Skin of body (tissue), 2 donors: ENCODE measurements around the gene DECR2. TPM values are rescaled to one million over a fixed set of nuclear protein-coding genes. Genes with fewer than 3 reads are reported as not detected.
A peak's percentile ranks its signal among the peaks of the same experiment; 100 is the strongest.
"Not testable (repeated sequence)": the region's sequence is repeated elsewhere in the genome, so short reads cannot be mapped to it uniquely, and the experiment has no call there.

Experiments
- DNase-seq: peaks from one replicate; lab custom pipeline; 2025; lab: John Stamatoyannopoulos, UW
- total RNA-seq: library from RNA; depleted of rRNA; stranded (reverse); fragments of >200 nt; gene quantifications from one replicate; pipeline ENCODE4 v1.2.3, GENCODE V29; 2014

DECR2 gene
- total RNA-seq, 1 donor from 2014 or later, result 7.2 TPM

DNA sequence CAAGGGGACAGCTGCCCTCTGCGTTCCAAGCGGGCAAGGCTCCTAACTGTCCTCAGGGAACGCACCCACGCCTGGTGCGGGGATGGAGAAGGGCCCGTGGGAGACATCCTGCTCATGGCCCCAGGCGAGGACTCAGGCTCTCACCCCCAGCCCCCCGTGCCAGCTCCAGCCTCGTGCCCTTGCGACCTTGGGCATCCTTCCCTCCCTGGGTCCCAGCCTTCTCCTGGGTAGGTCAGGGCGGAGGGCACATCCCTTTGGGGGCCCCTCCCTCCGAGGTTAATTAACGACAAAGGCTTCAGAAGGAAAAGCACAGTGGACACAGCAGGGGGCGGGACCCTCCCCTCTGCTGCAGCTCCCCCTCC is 22.9 kb upstream of the DECR2 start:
- DNase-seq, result no peak

DNA sequence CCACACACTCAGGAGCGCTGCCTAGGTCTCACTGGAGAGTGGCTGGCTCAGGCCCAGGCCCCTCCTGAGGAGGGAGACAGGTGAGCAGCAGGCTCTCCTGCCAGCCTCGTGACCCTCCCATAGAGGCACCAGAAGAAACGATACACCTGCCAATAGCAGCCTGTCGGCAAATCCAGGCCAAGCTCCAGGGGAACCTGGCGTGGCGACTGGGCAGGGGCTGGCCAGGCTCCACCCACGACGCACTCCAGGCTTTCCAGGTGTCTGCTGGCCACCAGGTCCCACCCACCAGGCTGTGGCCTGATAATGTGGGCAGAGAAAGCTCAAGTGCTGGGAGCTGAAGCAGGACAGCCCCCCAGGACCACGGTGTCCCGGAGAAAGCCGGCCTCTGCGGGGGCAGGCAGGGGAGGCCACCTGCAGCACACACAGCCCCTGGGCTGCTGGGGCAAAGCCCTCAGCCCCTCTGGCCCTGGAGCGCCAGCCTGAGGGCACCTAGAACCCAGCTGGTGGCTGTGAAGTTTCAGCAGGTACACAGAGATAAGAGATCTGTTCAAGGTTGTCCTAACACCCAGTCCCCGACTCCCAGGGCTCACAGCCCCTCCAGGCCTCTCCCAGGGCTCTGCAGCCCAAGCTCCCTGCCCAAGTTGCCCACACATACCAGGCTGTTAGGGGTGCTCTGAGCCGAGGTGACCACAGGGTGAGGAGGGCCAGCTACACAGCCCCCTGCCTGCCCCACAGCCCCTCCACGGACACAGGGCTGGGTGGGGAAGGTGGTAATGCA is 22.3 kb upstream of the DECR2 start:
- DNase-seq, result no peak

DNA sequence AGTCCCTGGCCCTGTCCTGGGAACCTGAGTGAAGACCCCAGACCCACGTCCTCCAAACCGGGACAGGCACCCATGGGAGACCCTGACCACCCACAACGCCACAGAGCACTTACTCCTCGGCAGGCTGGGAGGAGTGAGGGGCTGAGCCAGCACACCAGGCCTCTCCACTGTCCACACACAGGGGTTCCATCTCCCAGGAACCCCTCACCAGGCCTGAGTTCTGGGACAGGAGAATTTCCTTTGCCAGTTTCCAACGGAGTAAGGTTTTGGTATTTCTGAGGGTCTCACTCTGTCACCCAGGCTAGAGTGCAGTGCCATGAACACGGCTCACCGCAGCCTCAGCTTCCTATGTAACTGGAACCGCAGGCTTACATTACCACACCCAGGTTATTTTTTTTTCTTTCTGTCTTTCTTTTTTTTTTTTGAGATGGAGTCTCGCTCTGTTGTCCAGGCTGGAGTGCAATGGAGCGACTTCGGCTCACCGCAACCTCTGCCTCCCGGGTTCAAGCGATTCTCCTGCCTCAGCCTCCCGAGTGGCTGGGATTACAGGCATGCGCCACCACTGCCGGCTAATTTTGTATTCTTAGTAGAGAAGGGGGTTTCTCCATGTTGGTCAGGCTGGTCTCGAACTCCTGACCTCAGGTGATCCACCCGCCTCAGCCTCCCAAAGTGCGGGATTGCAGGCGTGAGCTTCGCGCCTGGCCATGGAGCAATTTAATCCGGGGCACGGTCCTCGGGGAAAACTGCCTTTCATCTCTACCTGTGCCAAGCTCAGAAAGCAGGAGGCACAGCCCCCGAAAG is 21.5 kb upstream of the DECR2 start:
- no peak for DNase-seq

DNA sequence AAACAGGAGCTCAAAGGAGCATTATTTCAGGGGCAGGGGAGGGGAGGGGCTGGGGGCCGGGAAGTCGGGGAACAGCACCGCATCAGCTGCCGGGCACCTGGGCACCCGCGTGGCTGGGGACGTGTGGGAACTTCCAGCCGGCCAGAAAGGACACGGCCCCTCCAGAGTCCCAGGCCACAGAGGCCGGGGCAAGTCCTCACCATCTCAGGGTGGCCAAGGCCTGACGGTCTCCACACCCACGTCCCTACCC is 21.0 kb upstream of the DECR2 start:
- DNase-seq, result no peak

DNA sequence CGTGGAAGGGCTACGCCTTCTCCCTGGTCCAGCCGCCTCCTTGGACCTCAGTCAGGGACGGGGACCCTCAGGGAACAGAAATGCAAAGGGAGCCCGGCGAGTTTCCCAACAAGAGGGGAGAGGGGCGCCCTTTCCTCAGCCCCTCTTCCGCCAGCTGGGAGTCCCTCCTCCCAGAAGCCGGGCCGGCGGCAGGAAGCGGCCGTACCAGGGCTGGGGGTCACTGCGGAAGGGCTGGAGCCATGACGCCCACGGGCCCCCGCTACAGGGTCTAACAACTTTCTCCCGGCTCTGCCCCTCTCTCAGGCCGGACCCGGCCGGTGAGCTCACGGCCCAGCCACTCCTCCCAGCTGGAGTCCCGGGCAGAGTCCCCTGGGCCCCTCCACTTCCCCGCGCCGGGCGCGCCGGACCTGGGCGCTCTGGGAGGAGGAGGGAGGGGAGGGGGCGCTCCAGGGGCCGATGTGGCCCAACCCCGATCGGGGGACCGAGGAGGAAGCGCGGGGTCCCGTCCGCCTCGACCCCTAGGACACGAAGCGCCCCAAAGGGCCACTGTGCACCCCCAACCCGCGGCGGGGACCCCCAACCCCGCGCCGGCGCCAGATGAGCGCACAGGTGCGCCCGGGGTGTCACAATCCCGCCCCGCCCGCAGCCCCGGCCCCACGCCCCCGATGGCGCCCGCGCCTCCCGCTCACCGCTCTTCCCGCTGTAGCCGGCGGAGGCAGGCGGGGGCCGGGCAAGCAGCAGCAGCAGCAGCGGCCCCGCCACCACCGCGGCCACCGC is 20.5 kb upstream of the DECR2 start:
- DNase-seq, result no peak

DNA sequence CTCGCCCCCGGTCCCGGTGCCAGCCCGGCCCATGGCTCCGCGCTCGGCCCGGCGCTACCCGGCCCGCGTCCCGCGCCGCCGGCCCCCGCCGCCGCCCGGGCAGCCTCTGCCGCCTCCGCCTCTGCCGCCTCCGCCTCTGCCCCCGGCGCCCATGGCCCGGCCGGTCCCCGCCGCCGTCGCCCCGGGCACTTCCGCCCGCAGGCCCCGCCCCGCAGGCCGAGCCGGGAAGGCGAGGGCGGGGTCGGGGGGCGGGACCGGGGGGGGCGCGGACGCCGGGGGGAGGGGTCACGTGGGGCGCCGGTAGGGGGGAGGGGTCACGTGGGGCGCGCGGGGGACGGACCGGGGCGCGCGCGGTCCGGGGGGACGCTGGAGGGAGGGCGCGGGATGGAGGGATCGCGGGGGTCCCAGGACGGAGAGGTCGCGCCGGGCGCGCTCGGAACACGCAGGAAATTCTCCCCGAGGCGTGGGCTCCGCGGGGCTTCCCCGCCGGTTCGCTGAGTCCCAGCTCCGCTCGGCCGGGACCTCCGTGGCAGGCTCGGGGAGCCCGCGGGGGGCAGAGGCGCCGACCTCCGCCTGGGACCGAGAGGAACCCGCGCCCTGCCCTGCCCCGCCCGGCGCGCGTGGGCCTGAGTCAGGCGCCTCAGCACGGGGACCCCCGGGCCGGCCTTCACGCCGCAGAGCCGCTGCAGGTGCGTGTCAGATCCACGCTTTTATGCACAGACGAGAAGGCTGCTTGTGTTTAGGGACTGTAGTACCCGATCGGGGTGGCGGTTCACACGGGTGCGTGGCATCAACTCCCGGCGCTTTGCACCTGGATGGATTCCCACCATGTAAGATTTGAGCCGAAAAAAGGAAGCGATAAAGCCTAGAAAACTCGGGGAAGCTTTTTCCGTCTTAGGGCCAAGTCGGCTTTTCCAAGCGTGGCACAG is 19.6 kb upstream of the DECR2 start, which contains the start of gene PGAP6:
Gene PGAP6, minus strand, starts transcription at position 190 of the 929 bp plus-strand sequence. Its CDS starts 157 bp downstream, at position 33.
- peak; percentile 37 for DNase-seq

DNA sequence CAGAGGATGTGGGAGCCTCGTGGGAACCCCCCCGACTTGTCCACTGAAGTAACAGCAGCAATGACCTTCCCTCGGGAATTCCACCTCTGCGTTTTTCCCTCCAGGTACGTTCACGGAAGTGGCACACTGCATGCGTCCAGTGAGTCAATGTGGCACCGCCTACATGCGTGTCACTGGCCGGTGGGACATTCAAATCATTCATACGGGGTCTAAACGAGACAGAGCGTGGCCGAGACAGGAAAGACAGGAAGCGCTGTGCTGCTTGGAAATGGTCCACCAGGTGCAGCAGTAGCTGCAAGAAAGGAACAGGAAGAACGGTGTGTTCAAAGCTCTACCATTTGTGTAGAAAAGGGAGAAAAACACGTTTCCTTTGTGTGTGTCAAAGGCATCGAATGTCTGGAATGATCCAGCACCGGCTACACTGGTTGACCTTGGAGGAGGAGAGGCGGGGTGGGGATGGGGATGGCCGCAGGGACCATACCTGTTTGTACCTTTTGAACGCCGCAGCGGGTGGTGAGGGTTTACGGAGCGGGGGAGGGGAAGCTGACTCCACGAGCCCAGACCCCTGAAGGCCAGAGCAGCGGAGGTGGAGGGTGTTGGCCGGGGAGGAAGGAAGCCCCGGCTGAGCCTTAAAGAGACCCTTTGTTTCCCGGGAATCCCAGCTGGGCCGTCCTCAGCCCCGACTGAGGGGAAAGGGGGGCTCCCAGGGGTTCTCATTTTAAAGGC is 18.2 kb upstream of the DECR2 start:
- DNase-seq, result no peak

DNA sequence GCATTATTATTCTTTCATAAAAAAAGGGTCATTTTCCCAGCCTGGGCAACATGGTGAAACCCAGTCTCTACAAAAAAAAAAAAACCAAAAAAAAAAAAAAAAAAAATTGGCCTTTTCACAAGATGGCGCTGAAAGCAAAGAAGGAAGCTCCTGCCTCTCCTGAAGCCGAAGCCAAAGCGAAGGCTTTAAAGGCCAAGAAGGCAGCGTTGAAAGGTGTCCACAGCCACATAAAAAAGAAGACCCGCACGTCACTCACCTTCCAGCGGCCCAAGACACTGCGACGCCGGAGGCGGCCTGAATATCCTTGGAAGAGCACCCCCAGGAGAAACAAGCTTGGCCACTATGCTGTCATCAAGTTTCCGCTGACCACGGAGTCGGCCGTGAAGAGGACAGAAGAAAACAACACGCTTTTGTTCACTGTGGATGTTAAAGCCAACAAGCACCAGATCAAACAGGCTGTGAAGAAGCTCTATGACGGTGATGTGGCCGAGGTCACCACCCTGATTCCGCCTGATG is 15.0 kb upstream of the DECR2 start:
- DNase-seq, result no peak

DNA sequence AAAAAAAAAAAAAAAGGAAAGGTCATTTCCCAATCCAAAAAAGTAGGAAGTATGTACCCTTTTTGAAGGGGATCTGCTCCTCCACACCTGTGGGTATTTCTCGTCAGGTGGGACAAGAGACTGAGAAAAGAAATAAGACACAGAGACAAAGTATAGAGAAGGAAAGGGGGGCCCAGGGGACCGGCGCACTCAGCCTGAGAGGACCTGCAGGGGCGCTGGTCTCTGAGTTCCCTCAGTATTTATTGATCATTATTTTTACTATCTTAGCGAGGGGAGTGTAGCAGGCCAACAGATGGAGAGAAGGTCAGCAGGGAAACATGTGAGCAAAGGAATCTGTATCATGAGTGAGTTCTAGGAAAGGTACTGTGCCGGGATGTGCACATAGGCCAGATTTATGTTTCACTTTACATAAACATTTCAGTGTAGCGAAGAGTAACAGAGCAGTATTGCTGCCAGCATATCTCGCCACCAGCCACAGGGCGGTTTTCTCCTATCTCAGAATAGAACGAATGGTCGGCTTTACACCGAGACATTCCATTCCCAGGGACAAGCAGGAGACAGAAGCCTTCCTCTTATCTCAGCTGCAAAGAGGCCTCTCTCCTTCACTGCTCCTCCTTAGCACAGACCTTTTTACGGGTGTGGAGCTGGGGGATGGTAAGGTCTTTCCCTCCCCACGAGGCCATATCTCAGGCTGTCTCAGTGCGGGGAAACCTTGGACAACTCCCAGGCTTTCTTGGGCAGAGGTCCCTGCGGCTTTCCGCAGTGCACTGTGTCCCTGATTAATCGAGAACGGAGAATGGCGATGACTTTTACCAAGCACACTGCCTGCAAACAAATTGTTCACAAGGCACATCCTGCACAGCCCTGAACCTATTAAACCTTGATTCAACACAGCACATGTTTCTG is 13.7 kb upstream of the DECR2 start:
- DNase-seq, result not testable (repeated sequence)

DNA sequence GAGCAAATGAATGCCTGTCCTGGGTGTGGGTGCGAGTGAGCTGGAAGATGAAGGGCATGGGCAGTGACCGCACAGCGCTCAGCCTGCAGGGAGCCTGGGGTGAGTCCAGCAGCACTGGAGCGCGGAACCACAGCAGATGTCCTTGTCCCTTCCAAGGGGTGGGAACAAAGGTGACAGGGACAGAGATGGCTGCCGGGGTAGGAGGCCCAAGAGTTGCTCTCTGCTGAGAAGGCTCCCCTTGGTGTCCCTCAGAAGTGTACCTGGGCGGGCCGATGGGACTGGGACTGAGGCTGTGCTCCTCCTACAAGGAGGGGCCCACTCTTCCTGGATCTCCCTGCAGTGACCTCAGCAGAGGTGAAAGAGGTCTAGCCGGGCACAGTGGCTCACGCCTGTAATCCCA is 12.3 kb upstream of the DECR2 start:
- no peak for DNase-seq

DNA sequence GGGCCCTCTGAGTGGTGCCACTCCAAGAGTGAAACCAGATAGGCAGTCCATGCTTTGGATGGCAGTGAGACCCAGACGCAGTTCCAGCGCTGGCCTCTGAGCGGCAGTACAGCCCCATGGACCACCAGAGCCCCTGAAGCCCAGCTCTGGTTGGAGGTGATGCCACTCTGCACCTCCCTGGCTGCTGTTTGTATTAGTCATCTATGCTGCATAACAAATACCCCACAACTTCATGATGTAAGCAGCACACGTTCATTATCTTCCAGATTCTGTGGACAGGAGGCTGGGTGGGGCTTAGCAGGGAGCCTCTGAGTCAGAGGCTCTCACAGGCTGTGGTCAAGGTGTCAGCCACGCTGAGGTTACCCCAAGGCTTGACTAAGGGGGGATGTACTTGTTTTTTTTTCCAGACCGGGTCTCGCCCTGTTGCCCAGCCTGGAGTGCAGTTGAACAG is 9.8 kb upstream of the DECR2 start:
- no peak for DNase-seq

DNA sequence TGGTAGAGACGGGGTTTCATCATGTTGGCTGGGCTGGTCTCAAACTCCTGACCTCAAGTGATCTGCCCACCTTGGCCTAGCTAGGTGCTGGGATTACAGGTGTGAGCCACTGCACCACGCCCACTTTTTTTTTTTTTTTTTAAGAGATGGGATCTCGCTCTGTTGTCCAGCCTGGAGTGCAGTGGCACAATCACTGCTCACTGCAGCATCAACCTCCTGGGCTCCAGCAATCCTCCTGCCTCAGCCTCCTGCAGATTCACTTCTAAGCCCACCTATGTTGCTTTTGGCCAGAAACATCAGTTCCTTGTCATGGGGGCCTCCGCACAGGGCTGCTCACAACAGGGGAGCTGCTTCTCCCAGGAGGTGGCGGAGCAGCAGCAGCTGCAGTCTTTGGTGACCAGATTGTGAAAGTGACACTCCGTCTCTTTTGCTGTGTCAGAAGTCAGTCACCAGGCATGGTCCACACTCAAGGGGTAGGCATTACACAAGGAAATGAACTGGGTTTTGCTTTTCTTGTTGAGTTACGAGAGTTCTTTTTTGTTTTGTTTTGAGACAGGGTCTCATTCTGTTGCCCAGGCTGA is 9.1 kb upstream of the DECR2 start:
- no peak for DNase-seq

DNA sequence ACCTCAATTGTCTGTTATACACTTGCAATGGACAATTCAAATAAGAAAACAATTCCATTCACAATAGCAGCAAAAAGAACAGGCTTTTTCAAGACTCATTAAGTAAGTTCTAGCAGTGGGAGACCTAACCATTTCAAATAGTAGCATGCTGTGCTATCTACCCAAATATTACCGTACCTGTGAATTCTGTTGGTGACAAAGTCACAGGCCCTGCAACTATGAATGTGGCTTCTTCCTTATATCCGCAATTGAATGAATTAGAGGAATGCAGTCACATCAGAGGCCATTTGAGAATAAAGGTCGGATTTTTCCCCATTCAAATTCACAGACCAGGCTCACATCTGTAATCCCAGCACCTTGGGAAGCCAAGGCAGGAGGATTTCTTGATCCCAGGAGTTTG is 5.5 kb upstream of the DECR2 start:
- no peak for DNase-seq

DNA sequence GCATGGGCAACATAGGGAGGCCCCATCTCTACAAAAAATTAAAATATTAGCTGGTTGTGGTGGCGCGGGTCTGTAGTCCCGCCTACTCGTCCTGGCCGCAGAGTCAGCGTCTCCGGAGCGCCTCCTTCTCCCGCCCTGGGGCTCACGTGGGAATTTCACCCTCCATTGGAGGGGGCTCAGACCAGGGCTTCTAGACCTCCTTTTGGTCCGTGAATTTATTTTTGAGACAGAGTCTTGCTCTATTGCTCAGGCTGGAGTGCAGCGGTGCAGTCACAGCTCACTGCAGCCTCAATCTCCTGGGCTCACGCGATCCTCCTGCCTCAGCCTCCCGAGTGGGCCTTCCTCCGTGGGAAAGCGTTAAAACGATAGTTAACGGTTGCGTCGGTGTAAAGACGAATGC is 5.1 kb upstream of the DECR2 start:
- DNase-seq, result no peak

DNA sequence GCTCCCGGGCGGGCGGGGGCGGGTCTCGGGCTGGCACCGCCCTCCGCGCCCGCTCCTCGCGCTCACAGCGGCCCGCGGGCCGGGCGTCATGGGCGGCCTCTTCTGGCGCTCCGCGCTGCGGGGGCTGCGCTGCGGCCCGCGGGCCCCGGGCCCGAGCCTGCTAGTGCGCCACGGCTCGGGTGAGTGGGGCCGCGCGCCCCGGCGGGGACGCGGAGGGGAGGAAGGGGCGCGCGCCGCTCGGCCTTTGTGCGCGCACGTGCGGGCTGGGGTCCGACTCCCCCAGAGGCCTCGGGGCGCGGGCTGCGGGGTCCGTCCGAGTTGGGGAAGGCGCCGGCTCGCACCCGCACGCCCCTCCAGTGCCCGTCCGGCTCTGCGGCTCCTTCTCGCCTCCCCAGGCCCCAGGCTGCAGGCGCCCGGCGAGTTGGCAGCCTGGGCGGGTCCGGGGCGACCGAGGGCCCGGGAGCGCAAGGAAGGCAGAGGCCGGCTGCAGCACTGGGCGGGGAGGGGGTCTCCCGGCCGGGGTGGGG is 4.5 kb upstream of the DECR2 start, which contains the start of gene NME4:
Gene NME4, plus strand, starts transcription at position 65 of the 527 bp plus-strand sequence. Its CDS starts 24 bp downstream, at position 89.
- no peak for DNase-seq

DNA sequence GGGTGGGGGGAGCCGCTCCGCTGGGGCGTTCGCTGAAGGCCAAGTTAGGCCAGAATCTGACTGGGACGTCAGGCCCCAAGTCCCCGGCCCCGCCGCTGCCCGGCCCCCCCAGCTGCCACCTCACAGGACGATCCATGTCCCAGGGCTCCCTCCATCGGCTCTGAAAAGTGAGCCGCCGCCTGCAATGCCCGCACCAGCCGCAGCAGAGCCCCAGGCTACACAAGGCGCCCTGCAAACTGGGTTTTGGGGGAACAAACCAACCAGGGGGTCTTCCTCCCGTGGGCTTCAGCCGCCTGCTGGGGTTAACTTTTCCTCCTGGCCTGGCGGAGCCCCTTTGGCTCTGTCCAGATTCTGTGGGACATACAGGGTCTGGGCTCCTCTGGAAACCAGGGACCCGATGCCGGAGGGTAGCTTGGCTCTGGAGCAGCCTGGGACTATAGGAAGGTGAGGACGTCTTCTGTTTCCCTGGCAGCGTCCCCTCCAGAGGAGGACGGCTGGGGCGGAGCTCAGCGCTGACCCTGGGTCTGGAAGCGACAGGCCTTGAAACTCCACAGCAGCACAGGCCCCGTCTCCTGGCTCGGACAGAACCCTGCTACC is 3.9 kb upstream of the DECR2 start:
- peak; percentile 26 for DNase-seq

DNA sequence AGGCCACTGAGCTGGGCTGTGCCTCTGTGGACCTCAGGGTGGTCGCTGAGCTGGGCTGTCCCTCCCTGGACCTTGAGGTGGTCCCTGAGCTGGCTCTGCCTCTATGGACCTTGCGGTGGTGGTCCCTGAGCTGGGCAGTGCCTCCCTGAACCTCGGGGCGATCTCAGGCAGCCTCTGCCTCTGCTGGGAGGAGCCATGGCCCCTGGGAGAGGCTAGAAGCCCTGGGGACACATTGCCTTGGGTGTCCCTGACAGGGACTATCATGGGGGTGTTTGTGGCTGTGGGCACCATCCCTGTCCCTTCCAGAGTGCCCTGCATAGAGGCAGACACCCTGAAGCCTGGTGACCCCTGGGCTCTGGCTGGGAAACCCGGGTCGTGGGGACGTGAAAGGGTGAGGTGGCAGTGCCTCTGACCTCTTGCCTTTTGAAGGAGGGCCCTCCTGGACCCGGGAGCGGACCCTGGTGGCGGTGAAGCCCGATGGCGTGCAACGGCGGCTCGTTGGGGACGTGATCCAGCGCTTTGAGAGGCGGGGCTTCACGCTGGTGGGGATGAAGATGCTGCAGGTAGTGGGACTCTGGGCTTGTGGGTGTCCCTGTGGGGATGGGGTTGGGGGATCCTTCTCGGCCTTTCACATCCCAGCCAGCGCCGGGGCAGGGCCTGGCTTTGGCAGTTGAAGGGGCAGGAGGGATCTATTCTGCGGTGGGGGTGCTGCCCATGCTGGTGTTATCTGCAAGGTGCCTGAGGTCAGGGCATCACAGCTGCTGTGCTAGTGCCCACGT is 2.9 kb upstream of the DECR2 start:
- no peak for DNase-seq
